LNCAP (cell line): Measurements from ENCODE around the gene TCP11L1.

Source experiments
- TF ChIP-seq, protein P1 (sequence below): fragments of 450-650 bp; IDR thresholded peaks from 2 replicates; pipeline ENCODE4 v1.5.1; 2017; ENCODE audit warnings: mild to moderate bottlenecking

The TCP11L1 gene

DNA sequence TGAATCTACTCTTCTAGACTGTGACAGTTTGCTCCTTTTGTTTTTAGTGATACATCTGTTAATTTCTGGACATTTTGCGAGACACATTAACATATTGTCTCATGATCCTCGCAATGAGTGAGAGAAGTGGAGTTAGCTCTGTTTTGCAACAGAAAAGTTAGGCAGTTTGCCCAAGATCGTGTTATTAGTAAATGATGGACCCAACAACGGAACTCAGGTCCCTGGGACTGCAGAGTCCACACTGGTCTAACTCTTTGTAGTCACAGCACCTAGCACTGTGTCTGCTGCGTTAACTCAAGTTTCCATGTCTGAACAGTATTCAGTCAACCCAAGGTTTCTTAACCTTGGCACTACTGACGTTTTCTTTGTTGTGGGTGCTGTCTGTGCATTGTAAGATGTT lies 20.5 kb upstream of the TCP11L1 start:
- TF ChIP-seq, protein P1, sequence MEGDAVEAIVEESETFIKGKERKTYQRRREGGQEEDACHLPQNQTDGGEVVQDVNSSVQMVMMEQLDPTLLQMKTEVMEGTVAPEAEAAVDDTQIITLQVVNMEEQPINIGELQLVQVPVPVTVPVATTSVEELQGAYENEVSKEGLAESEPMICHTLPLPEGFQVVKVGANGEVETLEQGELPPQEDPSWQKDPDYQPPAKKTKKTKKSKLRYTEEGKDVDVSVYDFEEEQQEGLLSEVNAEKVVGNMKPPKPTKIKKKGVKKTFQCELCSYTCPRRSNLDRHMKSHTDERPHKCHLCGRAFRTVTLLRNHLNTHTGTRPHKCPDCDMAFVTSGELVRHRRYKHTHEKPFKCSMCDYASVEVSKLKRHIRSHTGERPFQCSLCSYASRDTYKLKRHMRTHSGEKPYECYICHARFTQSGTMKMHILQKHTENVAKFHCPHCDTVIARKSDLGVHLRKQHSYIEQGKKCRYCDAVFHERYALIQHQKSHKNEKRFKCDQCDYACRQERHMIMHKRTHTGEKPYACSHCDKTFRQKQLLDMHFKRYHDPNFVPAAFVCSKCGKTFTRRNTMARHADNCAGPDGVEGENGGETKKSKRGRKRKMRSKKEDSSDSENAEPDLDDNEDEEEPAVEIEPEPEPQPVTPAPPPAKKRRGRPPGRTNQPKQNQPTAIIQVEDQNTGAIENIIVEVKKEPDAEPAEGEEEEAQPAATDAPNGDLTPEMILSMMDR = no peak

DNA sequence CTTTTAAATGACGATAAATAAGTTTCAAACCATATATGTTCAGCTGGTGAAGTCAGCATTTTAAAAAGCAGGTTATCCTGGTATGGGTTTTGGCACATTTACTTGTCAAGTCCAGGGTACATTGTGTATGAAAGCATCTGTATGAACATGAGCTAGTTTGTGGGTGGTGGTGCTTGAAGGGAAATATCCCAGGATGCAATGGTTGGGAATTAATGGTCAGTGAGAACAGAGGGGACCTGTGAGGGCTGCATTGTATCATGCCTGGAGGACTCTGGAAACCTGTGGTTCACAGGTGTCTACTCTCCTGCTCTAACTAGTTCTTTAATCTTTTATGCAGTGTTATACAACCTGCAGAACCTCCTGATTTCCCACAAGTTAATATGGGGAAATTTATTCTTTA lies 17.9 kb upstream of the TCP11L1 start:
- TF ChIP-seq, protein P1 = no peak

DNA sequence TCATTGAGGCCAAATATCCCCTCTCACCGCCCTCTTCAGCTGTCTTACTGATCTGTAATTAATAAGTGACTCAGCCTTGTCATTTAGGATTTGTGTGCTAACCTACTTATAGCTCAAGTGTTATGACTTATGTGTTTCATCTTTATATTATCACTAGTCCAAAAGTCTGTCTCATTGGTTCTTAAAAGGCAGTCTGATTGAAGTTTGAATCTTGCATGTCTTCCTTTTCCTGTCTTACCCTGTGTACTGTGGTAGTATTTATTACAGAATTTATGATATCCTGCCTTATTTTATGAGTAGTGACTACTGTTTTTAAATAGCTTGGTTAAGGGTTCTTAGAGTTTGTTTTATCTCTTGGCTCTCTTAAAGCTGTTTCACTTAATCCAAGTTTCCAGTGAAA lies 17.4 kb upstream of the TCP11L1 start:
- TF ChIP-seq, protein P1 = no peak

DNA sequence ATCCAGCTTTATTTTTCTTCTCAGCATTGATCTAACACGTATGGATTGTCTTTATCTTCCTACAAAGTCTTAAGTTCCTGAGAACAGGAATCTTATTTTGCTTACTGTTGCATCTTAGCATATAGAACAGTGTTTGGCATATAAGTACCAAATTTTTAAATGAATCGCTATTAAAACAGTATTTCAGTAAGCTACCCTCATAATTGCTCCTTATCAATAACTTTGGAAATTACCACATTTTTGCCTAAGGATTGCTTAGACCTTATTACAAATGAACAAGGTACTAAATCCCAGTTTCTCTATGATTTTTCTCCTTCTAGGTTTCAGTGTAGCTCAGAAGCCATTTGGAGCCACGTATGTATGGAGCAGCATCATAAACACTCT lies 14.0 kb upstream of the TCP11L1 start:
- TF ChIP-seq, protein P1 = no peak

DNA sequence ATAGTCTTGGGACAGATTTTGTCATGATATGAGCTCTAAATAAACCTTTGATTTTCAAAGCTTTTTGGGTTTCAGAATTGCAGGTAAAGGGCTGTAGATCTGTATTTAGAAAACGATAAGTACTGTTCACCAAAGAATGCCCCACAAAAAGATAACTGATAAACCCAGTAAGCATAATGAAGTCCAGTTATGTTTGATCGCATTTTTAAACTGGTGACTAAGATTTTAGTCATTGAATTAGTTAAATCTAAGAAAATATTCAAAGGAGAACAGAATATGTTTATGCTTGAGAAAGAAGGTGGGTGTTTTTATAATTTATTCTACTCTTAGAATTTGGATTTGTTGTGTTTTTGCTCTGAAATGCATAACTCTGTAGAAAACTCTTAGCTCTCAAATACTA lies 12.1 kb upstream of the TCP11L1 start:
- TF ChIP-seq, protein P1 = no peak

DNA sequence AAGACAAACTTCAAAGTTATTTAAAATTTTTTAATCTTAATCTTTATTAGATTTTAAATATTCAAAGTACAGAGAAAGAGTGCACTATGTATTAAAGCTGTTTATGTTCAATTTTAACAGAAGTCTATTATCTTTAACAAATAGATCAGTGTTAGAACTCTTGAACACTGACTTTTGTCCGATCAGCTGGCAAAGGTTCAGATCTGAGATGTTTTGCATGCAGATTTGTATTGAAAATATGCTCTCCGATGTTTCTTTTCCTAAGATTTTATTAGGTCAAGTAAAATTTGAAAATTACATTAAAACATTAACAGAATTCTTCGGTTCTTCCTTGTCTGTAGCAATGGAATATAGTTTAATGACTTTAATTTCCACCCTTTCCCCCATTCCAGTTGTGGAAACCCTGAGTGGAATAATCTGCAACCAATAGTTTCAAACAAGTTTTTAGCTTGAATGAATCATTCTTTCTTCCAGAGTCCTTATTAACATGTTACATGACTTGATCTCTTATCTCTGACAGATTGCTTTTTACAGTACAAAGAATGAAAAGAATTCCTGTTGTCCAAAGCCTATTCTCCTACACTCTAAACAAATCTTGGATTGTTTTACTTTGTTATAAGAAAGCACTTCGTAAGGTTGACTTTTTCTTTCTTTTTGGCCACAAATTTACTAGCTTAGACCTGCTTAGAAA lies 11.4 kb upstream of the TCP11L1 start:
- TF ChIP-seq, protein P1 = no peak

DNA sequence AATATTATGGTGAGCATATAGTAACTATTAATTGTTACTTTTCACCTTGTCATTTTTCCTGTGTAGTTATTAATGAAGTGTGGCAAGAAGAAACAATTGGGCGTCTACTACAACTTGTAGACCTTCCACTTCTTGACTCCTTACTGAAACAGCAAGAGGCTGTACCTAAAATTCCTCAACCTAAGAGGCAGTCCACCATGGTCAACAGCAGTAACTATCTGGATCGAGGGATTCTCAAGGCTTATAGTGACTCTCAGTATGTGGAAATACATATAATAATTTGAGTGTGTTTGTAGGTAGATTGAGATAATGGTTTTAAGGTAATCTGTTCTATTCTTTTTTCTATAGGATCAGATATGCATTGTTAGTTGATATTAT lies 10.8 kb upstream of the TCP11L1 start:
- TF ChIP-seq, protein P1 = no peak

DNA sequence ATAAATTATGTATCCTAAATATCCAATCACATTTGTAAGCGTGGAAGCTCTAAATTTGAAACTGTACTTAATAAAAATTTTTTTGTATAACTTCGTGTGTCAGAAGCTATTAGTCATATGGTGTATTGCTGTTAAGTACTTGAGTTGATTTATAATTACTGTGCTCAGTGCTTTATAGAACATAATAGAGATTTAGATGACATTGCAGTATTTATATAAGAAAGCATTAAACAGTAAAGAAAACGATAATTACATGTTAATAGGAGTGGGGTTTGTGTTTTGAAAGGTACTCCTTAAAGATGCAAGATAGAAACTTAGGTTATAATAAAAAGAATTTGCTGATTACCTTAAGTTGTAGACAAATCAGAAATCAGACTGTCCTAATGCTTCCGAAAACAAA lies 5.9 kb upstream of the TCP11L1 start:
- TF ChIP-seq, protein P1 = no peak
